ENCODE data around the gene ZNF581.

- TF ChIP-seq CTCF (IDR thresholded peaks at IDR 0.05) (no peak), POLR2A (IDR thresholded peaks at IDR 0.05) (no peak)
Observed at GRCh38 chr19:55643887-55644176, 383 bp downstream of the ZNF581 start.
